PC-9 (cell line): ENCODE data around the gene TBC1D2.

ENCODE experiments used
- EZH2 ChIP-seq: fragments of 200-600 bp; sonication (generic); IDR thresholded peaks from 2 replicates; pipeline ENCODE4 v1.8.0; 2017; ENCODE audit warnings: antibody characterized with exemption, low read depth
- TF ChIP-seq, protein P1 (sequence below): fragments of 200-600 bp; sonication (generic); conservative IDR thresholded peaks from 2 replicates; pipeline ENCODE4 v1.6.1; 2017; ENCODE audit warnings: mixed run types, antibody characterized with exemption, mild to moderate bottlenecking, moderate library complexity

- TF ChIP-seq, protein P1, sequence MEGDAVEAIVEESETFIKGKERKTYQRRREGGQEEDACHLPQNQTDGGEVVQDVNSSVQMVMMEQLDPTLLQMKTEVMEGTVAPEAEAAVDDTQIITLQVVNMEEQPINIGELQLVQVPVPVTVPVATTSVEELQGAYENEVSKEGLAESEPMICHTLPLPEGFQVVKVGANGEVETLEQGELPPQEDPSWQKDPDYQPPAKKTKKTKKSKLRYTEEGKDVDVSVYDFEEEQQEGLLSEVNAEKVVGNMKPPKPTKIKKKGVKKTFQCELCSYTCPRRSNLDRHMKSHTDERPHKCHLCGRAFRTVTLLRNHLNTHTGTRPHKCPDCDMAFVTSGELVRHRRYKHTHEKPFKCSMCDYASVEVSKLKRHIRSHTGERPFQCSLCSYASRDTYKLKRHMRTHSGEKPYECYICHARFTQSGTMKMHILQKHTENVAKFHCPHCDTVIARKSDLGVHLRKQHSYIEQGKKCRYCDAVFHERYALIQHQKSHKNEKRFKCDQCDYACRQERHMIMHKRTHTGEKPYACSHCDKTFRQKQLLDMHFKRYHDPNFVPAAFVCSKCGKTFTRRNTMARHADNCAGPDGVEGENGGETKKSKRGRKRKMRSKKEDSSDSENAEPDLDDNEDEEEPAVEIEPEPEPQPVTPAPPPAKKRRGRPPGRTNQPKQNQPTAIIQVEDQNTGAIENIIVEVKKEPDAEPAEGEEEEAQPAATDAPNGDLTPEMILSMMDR = no peak
- no peak for TF ChIP-seq EZH2
These were observed 46.8 kb downstream of the TBC1D2 start for GRCh38 chr9:98208635-98209034.
